MCF 10A (cell line): ENCODE measurements around the gene ELMO1. TPM values are rescaled to one million over a fixed set of nuclear protein-coding genes. Genes with fewer than 3 reads are reported as not detected.

Experiments
- BruUV-seq: library from RNA; stranded (reverse); fragments of 400-500 nt; replicated peaks from 2 replicates; lab custom pipeline; 2021; lab: Mats Ljungman, UMichigan
- CTCF ChIA-PET: fragments of 300-600 bp; sonication (Branson Sonifier 250); formaldehyde crosslinking; extraction: SDS; loops from one replicate; lab custom pipeline; 2021; ENCODE audit warnings: antibody characterized with exemption, inconsistent platforms; lab: Yijun Ruan, JAX
- POLR2A ChIA-PET: fragments of 300-600, 350-650 bp; sonication (Branson Sonifier 250); formaldehyde crosslinking; extraction: SDS; loops from one replicate; lab custom pipeline; 2020; ENCODE audit warnings: antibody characterized with exemption, inconsistent platforms; lab: Yijun Ruan, JAX
- DNase-seq: peaks from one replicate; pipeline ENCODE4 v3.0.0-alpha.2; 2018; ENCODE audit not compliant: unreplicated experiment
- H3K27ac Mint-ChIP-seq: one replicate; pipeline ENCODE4 v1.8.0; 2022; ENCODE audit warnings: mild to moderate bottlenecking, low read depth, mixed read lengths; ENCODE audit not compliant: unreplicated experiment
- H3K27me3 Mint-ChIP-seq: one replicate; pipeline ENCODE4 v1.8.0; 2022; ENCODE audit warnings: mixed read lengths; ENCODE audit not compliant: insufficient read depth, unreplicated experiment
- H3K36me3 Mint-ChIP-seq: one replicate; pipeline ENCODE4 v1.8.0; 2022; ENCODE audit warnings: mild to moderate bottlenecking, moderate library complexity, mixed read lengths; ENCODE audit not compliant: insufficient read depth, unreplicated experiment
- H3K4me1 Mint-ChIP-seq: one replicate; pipeline ENCODE4 v1.8.0; 2022; ENCODE audit warnings: mixed read lengths; ENCODE audit not compliant: insufficient read depth, unreplicated experiment
- H3K4me3 Mint-ChIP-seq: one replicate; pipeline ENCODE4 v1.8.0; 2022; ENCODE audit warnings: mild to moderate bottlenecking, moderate library complexity, mixed read lengths; ENCODE audit not compliant: unreplicated experiment
- H3K9me3 Mint-ChIP-seq: one replicate; pipeline ENCODE4 v1.8.0; 2022; ENCODE audit warnings: mixed read lengths; ENCODE audit not compliant: unreplicated experiment
- CTCF ChIP-seq: fragments of 200-600 bp; IDR thresholded peaks from one replicate; pipeline ENCODE4 v1.8.0; 2022; ENCODE audit warnings: antibody characterized with exemption, mild to moderate bottlenecking; ENCODE audit not compliant: unreplicated experiment
- intact Hi-C: fragments of 100-400 bp; cut with micrococcal nuclease; formaldehyde crosslinking; loops from 2 replicates; pipeline ENCODE4 v1.14.1; 2022
- total RNA-seq: library from RNA; stranded (reverse); gene quantifications from 2 replicates; pipeline ENCODE4 v1.2.3, GENCODE V29; 2022

ELMO1 gene
- total RNA-seq, 1 experiment from 2014 or later = 0.30 TPM

DNA sequence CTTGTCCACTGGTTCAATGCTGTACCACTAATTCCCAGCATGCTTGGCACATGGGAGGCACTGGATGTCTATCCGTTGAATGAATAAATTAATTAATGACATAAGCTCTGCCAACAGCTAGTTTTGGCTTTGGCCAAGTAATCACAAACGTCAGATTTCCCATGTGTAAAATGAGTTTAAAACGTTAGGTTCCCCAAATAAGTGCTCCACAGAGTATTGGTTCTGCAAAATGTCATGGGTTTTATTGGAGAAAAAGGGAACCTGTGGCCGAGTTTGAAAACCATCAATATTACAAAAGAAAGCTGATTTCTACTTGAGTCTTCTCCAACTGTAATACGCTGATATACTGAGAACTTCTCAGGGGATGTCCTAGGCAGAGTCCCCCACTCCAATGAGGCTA lies 23.2 kb downstream of the ELMO1 start:
- H3K27me3 Mint-ChIP-seq = no peaks in the 10 kb centered on the region
- no peak overlapping the region for H3K4me3 Mint-ChIP-seq
- no peak for TF ChIP-seq CTCF
- H3K27ac Mint-ChIP-seq = no peak overlapping the region
- no peaks in the 10 kb centered on the region for H3K36me3 Mint-ChIP-seq
- no peak for DNase-seq
- no peaks in the 10 kb centered on the region for H3K9me3 Mint-ChIP-seq
- POLR2A ChIA-PET = no interaction called here
- intact Hi-C loops = no loop called here
- BruUV-seq = no TSS peak
- CTCF ChIA-PET = no interaction called here
- peaks cover 12% of the 10 kb centered on the region for H3K4me1 Mint-ChIP-seq

- no peak for TF ChIP-seq CTCF
- no TSS peak for BruUV-seq
- H3K36me3 Mint-ChIP-seq = no peaks in the 10 kb centered on the region
- no peak overlapping the region for H3K4me3 Mint-ChIP-seq
- CTCF ChIA-PET = no interaction called here
- H3K9me3 Mint-ChIP-seq = no peaks in the 10 kb centered on the region
- intact Hi-C loops = no loop called here
- no peak overlapping the region for H3K27ac Mint-ChIP-seq
- POLR2A ChIA-PET = no interaction called here
- no peaks in the 10 kb centered on the region for H3K27me3 Mint-ChIP-seq
- no peak for DNase-seq
- peaks cover 12% of the 10 kb centered on the region for H3K4me1 Mint-ChIP-seq
Measured at GRCh38 chr7:37424995-37425394, 23.7 kb downstream of the ELMO1 start.

DNA sequence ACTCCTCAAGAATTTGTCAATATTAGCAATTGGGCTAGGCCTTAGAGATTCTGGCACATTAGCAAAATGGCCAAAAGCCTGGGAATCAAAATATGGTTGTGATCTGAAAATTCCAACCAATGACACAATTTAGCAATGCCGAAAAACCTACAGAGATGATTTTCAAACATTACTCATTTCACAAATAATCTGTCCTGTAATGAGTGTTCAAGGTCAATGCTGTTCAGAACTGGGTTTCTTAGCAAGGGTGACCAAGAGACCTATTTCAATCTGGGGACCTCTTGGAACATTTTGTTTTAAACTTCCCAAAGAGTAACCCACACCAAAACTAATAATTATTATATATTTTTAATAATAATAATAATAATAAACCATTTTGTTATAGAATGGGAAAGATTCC lies 24.1 kb downstream of the ELMO1 start:
- H3K4me1 Mint-ChIP-seq = peaks cover 12% of the 10 kb centered on the region
- H3K27ac Mint-ChIP-seq = no peak overlapping the region
- no peak overlapping the region for H3K4me3 Mint-ChIP-seq
- H3K36me3 Mint-ChIP-seq = no peaks in the 10 kb centered on the region
- BruUV-seq = no TSS peak
- POLR2A ChIA-PET = no interaction called here
- no peak for TF ChIP-seq CTCF
- H3K27me3 Mint-ChIP-seq = no peaks in the 10 kb centered on the region
- H3K9me3 Mint-ChIP-seq = no peaks in the 10 kb centered on the region
- no peak for DNase-seq
- CTCF ChIA-PET = no interaction called here
- intact Hi-C loops = no loop called here

DNA sequence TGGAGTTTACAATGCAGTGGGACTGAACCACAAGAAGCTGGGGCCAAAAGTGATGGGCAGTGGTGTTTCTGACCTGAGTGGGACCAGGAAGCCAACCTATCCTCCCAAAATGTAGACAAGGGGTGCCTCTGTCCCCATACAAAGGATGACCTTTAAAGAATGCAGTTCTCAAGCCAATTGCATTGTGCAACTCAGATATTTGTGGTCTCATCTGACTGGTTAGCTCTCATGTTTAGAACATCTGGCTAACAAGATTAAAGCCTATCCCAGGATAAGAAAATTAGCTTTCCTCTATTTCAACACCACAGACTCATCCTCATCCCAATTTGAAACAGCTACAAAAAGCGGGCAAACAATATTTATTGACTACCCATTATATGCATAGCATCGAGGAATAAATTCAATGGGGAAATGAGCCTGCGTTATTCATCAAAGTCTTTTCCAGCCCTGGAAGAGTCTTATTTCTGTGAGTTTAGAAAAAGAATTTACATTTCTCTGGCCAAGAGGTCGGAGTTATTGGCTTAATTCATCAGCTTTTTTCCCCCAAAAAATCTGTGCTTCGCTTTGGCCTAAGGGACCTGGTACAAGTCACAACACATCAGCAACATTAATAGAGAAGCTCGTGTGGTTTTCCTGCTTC lies 26.7 kb downstream of the ELMO1 start:
- Mint-ChIP-seq H3K36me3 (no peaks in the 10 kb centered on the region), H3K27me3 (no peaks in the 10 kb centered on the region), H3K4me1 (peaks cover 12% of the 10 kb centered on the region), H3K27ac (no peak overlapping the region), H3K4me3 (no peak overlapping the region), H3K9me3 (no peaks in the 10 kb centered on the region)
- POLR2A ChIA-PET = interaction anchor here (0.7 to 1.1 kb wide), 2 partner anchors 105 to 152 kb away, joined by 3 read pairs; no protein-coding TSS in a partner anchor
- CTCF ChIA-PET = interaction anchor here (0.8 to 1.0 kb wide), 2 partner anchors 189 to 479 kb away, joined by 3 to 4 read pairs; no protein-coding TSS in a partner anchor
- intact Hi-C loops = no loop called here
- peak; percentile 34 for DNase-seq
- no TSS peak for BruUV-seq
- no peak for TF ChIP-seq CTCF
